ENCODE measurements around the gene ANKRD31.
"Not testable (repeated sequence)": the region's sequence is repeated elsewhere in the genome, so short reads cannot be mapped to it uniquely, and the experiment has no call there.

- TF ChIP-seq CTCF (IDR thresholded peaks at IDR 0.05); ZFX (IDR thresholded peaks at IDR 0.05; ENCODE audit: borderline replicate concordance): not testable (repeated sequence)
Measured at GRCh38 chr5:75250452-75250851, 13.8 kb upstream of the ANKRD31 start.
